DMS53 treated with DMSO at 0.1 percent for 48 hours (cell line): ENCODE results near the gene HDAC5.
"Not testable (repeated sequence)": the region's sequence is repeated elsewhere in the genome, so short reads cannot be mapped to it uniquely, and the experiment has no call there.

ENCODE experiments used
- DNase-seq: peaks from one replicate; lab custom pipeline; 2025; ENCODE audit not compliant: unreplicated experiment; lab: John Stamatoyannopoulos, UW

HDAC5 gene

DNA sequence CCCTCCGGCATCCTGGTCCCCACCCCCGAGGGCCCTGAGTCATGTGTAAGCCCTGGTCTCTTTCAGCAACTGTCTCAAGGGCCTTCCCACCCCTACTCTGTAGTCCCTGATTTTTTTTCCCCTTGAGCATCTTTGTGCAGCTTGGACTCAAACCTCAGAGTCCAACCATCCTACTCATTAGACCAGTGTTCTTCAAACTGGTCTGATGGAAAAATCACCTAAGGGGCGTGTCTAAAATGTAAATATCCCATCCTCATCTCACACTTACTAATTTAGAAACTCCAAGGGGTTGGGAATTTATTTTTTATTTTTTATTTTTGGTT, 52.3 kb downstream of the HDAC5 start:
- DNase-seq: no peak

DNA sequence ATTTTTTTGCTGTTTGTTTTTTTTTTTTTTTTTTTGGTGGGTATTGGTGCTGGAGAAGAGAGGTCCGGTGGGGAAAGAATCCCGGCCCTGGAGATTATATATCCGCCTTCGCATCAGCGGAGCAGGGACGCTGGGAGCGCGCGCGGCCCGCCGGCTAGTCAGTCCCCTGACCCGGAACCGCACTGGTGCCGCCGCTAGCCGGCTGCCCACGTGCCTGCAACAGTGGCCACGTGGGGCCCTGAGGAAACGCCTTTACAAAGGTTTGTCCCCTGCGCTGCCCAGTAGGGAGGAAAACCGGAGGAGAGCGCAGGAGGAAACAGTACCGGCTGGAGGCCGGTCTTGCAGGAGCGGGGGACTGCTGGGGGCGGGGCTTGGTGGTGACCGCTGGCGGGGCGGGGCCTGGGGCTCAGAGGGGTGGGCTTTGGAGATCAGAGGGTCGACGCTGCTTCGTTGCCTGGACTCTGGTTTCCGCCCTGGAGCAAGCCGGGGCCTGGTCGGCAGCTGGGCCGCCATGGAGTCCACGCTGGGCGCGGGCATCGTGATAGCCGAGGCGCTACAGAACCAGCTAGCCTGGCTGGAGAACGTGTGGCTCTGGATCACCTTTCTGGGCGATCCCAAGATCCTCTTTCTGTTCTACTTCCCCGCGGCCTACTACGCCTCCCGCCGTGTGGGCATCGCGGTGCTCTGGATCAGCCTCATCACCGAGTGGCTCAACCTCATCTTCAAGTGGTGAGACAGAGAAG, 52.8 kb downstream of the HDAC5 start, which contains the start of gene G6PC3:
G6PC3 (plus strand) TSS at position 281 of the 743 bp plus-strand sequence; CDS start at position 512, 231 bp downstream.
- DNase-seq: peak; percentile 99

DNA sequence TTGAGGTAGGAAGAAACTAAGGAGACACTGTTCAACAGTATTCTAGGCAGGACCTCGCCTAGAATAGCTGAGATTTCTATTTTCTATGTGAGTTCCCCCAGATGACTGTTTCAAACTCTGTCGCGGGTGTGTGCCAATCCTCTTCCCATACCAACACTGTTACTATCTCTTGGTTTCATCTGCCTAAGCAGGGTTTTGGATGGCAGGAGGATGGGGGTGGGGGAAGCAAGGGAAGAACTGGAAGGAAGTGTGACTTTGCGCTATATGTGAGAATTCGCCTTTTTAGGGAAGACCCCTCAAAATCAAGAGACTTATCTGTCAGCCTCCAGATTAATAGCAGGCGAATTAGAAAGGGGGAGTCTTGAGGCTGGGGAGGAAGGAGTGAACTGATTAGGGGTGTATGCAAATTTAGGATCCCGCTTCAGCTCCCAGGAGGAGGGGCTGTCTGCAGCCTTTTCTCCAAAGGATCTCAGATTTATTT, 53.4 kb downstream of the HDAC5 start:
- DNase-seq: no peak

DNA sequence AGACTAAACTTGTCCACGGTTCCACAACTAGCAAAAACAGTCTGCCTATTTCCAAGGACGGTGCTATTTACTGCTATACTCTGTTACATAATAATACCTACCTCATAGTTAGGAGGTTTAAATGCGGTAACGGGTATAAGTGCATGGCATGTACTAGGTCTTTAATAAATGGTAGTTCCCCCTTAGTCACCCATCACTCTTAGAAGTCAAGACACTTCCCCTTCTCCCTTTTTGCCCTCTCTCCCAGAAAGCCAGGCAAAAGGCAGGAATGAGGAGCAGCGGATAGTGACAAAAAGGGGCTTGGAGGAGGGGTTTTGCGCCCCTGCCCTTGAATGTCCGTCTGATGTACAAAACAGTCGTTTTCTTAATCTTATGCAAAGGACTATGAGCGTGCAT, 55.9 kb downstream of the HDAC5 start:
- no peak for DNase-seq

DNA sequence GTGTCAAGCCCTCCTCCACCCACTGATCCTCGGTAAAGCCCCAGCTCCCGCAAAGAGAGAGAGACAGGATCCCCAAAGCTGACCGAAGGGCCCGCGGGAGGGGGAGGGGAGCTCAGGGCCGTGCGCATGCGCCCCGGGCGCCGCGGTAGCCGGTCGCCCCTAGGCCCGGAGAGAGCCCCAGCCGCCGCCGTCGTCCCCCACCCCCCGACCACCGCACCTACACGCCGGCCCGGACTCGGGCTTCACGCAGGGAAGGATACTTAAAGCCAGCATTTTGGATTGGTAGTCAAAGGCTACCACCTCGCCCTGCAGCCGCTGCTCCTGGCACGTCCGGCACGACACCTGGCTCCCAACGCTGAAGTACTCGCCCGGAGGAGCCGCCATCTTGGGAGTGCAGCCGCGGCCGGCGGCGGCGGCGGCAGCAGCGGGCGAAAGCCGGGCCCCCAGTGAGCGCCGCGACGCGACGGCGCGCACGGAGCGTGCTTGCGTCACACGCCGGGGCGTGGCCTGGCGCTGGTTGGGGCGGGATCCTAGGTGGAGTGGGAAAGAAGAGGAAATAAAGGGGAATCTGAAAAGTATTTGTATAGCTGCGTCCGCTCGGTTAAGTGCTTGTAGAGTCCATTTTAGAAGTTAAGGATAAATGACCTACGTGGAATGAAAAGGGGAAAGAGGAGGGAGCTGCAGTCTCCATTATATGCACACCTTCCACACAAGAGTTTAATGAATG, 57.1 kb downstream of the HDAC5 start, which contains the start of gene LSM12:
LSM12 (minus strand) TSS at position 468 of the 727 bp plus-strand sequence; CDS start at position 384, 84 bp downstream.
- DNase-seq: peak; percentile 96

DNA sequence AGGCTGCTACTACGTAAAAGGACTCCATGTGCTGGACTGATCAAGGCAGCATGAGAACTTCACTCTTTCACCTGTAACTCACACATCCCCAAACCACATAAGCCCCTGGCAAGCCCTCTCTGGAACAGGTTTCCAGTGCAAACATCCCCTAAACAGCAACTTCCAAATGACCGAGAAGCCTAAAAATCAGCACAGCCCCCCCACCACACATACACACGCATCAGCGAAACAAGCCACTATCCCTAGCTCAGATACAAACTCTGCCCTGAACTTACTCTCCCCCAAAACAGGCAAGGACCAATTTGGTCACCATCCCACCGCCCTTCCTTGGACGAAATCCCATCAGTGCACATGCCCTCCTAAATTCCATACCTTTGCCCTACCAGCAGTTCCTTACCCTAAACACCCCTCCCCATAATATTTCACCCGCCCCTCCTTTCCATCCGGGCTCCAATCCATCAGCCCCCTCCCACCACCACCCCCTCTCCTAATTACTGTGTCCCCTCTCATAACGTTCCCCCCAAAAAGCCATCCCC, 57.7 kb downstream of the HDAC5 start:
- DNase-seq: no peak

DNA sequence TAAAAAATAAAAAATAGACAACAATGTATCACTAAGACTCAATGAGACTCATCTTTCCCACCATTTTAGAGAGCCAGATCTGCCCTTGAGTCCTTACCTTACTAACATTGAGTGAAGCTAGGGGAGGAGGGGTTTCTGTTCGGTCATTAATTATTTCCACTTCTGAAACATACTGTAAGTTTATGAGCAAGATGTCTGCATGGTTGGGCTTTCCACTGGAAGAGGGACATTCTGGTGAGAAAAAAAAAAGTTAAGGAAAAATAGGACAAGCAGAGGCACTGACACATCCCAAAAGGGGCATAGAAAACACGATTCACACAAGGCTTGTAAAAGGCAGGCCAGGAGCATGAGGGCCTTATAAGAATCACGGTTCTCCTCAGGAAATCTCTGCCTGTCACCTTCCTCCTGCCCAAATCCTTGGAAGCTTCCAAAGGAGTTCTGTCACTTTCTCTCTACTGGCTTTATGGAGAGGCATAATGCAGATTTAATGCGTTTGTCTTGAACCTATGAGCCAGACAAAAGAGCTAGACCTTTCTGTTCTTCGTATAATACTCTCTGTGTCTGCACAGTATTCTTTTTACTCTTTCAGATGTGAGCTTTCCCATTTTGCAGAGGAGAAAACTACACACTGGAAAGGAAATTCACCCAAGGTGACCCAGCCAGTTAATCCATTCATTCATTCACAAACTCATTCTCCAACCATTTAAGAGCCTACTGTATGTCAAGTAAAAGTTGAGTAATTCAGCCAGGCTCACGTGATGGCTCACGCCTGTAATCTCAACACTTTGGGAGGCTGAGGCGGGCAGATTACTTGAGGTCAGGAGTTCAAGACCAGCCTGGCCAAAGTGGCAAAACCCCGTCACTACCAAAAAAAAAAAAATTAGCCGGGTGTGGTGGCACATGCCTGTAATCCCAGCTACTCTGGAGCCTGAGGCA, 59.5 kb downstream of the HDAC5 start:
- no peak for DNase-seq

DNA sequence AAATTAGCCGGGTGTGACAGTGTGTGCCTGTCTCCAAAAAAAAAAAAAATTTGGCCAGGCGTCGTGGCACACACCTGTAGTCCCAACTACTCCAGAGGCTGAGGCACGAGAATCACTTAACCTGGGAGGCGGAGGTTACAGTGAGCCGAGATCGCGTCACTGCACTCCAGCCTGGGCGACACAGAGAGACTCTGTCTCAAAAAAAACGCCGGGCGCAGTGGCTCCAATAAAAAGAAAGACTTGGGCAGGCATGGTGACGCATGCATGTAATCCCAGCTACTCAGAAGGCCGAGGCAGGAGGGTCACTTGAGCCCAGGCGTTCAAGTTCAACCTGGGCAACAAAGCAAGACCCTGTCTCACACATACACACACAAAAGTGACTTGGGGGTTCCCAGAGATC, 60.6 kb downstream of the HDAC5 start:
- no peak for DNase-seq

DNA sequence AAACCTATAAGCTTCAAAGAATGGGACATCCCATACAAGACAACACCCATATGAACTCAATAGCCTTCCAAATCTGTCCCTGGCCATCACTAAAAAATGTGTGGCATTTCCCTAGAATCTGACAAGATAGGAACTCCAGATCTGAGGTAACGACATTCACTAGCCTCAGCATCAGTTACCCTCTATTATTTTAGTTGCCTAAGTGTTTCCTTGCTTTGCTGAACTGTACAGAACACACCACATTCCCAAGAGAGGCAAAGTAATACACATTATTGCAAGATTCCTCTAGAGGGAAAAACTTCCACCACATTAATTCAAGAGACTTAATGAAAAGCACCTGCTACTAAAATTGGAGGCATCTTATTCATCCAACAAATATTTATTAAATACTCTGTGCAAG, 62.0 kb downstream of the HDAC5 start:
- DNase-seq: no peak

DNA sequence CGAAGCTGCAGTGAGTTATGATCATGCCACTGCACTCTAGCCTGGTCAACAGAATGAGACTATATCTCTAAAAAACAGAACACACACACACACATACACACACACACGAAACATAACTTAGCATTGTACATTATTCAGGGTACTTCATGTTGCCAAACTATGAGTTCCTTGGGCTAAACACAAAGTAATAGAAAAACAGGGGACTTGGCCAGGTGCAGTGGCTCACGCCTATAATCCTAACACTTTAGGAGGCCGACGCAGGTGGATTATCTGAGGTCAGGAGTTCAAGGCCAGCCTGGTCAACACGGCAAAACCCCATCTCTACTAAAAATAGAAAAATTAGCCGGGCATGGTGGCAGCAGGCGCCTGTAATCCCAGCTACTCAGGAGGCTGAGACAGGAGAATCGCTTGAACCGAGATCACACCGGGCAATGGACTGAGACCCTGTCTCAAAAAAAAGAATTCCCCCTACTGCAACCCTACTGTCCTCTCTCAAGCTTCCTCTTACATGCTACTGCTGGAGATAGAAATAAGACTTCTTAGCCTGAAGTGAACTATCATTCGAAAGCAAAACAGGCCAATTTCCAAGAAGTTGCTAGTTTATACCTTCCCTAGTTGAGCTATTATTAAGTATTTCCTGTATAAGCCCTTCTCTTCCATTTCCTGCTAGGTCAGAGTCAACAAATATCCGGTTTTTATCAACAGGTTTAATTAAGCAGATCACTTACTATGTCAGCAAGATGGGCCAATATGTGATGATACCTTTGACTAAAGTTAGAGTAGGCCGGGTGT, 64.1 kb downstream of the HDAC5 start:
- no peak for DNase-seq

DNA sequence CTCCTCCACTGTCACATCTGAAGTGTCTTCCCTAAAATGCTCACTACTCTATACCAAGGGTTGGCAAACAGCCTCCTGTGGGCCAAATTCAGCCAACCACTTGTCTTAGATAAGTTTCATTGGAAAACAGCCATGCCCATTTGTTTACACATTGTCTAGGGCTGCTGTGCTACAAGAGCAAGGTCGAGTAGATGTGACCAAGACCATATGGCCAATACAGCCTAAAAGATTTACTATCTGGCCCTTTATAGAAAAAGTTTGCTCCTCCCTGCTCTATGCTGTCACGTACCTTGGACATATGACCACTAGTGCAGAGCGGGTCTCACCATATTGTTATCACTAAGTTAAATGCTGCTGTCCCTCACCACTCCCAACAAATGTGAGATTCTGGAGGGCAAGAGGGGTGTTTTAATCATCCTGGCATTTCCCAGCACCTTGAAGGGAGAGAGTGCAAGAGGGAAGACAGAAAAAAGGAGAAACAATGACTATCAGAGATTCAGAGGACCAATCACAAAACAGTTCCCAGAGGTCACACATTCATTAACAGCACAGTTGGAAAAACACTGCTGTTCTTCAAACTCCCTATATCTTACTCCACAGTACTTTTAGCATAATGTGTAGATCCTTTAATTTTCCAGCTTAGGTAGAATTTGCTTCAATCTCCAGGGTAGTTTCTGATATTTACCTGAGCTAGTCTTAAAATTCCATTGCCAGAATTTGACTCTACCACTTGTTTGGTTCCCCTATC, 70.1 kb downstream of the HDAC5 start:
- DNase-seq: no peak

DNA sequence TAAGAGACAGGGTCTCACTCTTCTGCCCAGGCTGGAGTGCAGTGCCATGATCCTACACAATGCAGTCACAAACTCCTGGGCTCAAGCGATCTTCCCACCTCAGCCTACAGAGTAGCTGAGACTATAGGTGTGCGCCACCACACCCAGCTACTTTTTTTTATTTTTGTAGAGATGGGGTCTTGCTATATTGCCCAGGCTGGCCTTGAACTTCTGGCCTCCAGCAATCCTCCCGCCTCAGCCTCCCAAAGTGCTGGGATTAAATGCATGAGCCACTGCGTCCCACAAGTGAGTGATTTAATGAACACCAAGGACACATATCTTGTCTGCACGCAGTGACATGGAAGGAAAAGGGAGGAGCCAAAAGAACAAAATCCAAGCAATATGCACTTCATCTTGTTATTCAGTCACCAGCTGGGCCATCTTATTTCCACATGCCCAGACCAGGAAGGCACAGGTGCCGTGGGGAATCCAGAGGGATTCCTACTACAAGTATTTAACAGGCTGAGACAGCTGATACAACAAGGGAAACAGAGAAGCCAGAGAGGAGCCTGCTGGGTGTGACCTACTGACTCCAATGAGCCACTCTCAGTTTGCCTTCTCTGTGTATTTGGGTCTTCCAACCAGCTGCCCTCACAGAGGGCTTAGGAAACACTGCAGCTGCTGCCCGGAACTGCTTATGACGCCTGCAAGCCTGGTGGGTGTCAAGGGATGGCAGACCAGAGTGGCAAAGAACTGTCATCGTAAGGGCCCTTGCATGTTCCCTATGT, 74.0 kb downstream of the HDAC5 start:
- DNase-seq: no peak

DNA sequence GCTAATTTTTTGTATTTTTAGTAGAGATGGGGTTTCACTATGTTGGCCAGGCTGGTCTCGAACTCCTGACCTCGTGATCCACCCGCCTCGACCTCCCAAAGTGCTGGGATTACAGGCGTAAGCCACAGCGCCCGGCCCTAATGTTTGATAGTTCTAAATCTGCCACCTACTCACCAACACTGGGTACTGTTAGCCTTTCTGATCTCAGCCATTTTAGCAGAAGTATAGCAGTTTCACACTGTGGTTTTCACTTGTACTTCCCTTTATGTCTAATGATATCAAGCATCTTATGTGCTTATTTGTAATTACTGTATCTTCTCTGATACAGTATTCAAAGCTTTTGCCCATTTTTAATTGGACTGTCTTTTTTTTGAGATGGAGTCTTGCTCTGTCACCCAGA, 76.5 kb downstream of the HDAC5 start:
- not testable (repeated sequence) for DNase-seq

DNA sequence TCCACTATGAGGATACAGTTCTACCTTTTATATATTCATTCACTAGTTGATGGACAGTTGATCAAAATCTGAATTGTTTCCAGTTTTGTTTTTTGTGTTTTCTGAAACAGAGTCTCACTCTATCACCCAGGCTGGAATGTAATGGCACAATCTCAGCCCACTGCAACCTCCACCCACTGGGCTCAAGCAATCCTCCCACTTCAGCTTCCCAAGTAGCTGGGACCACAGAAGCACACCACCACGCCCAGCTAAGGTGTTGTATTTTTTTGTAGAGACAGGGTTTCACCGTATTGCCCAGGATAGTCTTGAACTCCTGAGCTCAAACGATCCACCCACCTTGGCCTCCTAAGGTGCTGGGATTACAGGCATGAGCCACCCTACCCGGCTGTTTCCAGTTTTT, 78.0 kb downstream of the HDAC5 start:
- DNase-seq: no peak

DNA sequence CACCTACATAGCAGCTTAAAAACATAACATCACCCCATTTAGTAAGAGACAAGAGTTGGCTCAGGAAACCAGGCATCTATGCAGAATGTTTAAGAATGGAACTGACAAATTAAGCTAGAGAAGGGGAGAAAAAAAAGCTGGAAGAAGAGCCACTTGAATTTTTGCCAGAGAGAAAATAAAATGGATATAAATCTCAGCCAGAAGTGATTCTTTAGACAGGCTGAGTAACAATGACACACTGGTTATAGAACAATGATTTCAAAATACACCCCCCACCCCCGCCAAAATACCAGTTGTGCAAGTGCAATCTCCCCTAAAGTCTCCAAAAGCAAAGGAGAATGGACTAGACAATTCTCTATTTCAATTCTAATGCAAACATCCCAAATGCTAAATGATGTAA, 79.4 kb downstream of the HDAC5 start:
- no peak for DNase-seq

DNA sequence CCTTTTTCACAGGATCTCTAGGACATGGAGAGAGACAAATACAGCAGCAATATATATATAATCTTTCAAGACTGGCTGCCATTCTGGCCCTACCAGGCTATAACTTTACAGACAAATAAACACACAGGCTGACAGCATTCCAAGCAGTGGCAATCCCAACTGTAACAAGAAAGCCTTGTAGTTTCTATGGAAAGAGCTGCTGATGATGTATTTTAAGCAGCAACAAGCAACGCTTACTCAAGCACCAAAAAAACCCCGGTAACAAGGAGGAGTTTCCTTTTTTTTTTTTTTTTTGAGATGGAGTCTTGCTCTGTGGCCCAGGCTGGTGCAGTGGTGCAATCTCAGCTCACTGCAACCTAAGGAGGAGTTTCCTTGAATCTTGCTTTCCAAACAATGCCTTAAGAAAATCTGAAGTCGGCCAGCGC, 80.2 kb downstream of the HDAC5 start:
- no peak for DNase-seq

DNA sequence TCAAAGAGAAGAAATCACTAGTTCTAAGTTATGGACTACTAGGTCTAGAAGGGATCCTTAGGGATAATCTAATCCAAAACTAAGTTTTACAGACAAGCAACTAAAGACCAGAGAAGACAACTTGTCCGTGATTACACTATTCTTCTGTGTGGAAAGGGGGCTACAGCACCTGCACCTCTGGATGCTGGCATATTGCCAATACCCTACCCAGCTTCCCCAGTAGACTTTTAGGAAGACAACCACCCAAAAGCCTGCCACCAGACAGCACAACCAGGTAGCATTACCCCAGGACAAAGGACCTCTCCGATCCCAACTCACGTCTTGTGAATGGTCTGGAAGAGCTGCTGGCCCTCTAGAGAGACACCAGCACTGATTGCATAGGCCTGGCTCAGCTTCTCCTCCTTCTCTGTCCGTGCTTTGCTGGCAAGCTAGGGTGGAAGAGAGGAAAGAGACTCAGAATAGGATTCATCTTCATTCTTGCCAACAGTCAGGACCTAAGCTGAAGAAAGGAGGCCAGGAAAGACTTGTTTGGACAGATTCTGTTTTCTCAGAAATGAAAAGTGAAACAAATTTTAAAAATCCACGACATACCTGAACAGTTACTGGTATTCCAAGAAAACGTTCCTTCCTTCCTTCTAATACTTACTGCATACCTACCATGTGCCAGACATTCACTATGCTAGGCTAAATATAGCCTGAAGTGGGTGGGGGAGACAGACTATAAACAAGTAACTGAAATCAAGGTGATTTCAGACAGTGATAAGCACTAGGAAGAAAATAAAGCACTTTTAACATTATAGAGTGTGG, 83.4 kb downstream of the HDAC5 start:
- no peak for DNase-seq

DNA sequence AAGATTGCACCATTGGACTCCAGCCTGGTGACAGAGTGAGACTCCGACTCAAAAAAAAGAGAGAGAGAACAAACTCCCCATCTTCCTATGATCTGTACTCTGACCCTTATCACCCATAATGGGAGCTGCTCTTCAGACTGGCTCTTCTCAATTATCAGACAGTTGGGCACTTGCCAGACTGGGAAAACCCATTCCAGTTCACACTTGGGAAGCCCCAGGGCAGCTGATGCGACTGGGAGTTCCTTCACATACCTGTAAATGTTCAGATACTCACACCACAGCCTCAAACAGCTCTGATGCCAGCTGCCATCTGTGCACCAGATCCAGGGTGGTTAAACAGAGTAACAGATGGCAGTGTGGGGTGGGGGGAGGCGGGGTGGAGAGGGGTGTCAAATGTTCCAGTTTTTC, 84.8 kb downstream of the HDAC5 start:
- DNase-seq: no peak
